GM10266 (cell line): ENCODE data around the gene RHBDD1.

Experiments
- DNase-seq: peaks from one replicate; pipeline ENCODE4 v3.0.0; 2012; ENCODE audit errors: extremely low spot score
- TF ChIP-seq, protein P1 (sequence below): IDR thresholded peaks from 2 replicates; pipeline ENCODE4 v1.5.1; 2012; ENCODE audit warnings: mild to moderate bottlenecking, low read depth; ENCODE audit not compliant: control insufficient read depth, insufficient read depth; ENCODE audit errors: missing control alignments

RHBDD1 gene

DNA sequence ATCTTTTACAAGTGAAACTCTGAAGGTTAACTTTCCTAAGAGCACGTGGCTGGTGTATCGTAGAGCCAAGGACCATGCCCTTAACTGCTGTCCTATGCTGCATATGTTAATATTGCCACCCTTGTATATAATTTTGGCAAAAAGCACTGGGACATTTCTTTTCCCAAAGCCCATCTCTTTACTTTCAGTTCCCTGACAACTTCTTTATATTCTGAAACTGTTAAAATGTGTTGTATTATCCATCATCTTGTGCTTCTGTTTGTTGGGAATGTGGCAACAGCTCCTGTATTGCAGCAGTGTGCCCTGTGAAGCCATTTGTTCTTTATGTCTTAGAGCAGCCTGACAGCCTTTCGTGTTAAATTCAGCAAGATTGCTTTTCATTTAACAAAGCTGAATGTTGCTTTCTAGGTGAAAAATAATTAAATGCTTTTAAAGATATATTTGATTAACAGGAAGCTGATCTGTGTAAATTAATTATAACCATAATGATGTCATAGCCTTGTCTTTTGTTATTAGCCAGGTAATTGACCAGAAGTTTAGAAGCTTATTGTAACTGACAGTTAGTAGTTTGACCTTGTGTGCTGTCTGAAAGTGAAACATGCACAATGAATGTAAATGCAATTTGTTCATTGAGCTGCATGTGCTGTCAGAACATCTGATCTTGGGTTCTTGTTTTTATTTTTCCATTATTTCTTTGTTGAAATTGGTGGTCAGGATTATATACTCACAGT is 9.7 kb downstream of the RHBDD1 start:
- DNase-seq: no peak

DNA sequence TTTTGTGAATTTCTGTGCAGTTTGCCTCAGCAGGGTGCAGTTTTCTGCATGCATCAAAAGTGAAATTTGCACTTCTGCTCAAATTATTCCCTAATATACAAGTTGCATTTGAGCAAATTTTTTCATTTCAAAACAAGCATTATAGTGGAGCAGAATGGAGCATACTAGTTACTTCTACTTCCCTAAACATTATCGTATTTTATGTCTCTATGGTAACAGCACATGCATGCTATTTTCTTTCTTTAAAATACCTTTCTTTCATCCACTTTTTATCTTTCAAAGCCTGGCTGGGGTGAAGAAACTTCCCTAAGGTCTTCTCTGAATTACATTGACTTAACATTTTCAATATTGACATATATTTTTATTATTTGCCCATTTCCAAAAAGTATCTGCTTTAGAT is 11.2 kb downstream of the RHBDD1 start:
- no peak for DNase-seq
- TF ChIP-seq, protein P1, sequence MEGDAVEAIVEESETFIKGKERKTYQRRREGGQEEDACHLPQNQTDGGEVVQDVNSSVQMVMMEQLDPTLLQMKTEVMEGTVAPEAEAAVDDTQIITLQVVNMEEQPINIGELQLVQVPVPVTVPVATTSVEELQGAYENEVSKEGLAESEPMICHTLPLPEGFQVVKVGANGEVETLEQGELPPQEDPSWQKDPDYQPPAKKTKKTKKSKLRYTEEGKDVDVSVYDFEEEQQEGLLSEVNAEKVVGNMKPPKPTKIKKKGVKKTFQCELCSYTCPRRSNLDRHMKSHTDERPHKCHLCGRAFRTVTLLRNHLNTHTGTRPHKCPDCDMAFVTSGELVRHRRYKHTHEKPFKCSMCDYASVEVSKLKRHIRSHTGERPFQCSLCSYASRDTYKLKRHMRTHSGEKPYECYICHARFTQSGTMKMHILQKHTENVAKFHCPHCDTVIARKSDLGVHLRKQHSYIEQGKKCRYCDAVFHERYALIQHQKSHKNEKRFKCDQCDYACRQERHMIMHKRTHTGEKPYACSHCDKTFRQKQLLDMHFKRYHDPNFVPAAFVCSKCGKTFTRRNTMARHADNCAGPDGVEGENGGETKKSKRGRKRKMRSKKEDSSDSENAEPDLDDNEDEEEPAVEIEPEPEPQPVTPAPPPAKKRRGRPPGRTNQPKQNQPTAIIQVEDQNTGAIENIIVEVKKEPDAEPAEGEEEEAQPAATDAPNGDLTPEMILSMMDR: no peak

More for the DNA sequence above, 9.7 kb downstream of the RHBDD1 start:
- TF ChIP-seq, protein P1: no peak

DNA sequence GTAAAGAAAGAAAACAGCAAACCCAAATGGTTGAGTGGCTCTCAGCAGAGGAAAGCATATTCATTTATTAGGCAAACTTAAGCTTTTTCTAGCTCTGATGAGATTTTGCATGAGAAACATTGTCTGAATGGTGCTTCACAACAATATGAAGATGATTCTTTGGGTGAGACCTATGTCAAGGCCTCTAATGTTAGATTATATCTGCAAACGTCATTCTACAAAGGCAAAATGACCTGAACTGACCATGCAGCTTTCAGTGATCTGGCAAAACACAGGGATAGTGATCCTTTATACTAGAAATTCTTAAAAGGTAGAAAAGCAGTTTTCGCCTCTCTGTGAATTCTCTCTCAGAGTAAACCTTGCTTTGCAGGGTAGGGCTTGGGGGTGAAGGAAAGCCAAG is 11.7 kb downstream of the RHBDD1 start:
- TF ChIP-seq, protein P1: no peak
- DNase-seq: no peak

DNA sequence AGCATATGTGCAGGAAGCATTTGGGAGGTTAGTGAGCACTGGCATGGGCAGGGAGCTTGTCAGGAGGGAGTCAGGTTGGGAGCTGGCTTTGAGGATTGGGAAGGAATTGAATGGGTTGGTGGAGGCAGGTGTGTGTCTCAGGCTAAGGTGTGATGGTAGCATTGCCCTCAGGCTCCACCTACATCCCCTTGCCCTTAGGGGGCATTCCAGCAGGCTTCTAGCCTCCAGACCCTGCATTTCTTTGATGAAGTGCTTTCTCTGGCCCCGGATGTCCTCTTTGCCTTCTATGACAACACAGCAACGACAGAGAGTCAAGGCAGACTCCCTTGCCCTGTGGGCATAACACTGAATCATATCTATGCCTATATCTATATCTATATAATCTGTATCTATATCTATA is 13.5 kb downstream of the RHBDD1 start:
- DNase-seq: no peak
- TF ChIP-seq, protein P1: no peak

DNA sequence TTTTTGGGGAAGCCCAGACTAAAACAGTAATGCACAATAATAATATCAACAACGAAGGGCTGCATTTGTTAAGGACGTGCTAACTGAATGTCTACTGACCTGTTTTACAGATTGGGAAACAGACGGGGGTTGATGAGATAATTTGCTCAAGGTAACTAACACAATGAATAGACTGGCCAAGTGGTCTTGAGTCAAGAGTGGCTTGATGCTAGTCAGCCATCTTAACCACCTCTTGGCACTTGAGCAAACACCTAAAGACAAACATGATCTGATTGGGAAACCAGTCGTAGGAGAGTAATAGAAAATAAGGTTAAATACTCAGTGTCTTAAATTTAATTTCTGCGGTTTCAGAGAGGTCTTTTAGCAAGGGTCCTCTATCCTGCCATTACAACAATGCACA is 14.2 kb downstream of the RHBDD1 start:
- no peak for DNase-seq
- TF ChIP-seq, protein P1: no peak

DNA sequence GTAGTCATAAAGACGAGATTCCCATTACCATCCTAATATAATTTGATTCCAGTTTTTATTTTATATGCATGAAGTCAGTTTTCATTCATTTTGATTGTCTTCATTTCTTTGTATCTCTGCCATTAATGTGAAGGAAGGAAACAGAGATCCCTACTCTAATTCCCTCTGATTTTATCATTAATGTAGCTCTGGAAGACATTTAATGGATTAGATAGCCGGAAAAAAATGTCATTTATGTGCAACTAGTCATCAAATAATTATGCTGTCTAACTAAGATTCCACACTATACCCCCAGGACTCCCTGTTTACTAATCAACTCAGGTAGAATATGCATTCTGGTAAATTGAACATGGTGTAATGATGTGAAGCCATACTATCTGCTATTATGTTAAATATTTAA is 19.9 kb downstream of the RHBDD1 start:
- TF ChIP-seq, protein P1: no peak
- DNase-seq: no peak

DNA sequence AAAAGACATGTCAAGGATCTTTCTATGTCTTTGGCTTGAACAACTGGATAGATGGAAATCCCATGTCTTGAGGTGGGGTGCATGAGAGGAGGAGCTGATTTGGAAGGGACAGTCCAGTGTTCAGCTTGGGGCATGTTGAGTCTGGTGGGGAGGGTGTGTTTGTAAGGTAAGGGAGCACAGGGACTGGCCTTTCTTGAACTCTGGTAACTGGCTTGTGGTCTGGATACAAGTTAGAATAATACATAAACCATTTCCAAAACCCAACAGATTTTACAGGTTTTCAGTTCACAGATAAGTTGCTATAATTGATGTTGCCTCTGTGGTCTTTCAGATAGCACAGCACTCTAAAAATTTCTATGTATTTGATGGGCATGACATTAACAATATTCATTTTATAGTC is 24.2 kb downstream of the RHBDD1 start:
- no peak for DNase-seq
- TF ChIP-seq, protein P1: no peak
